NCI-H2227 (cell line): ENCODE measurements around the gene TRPM4.
"Not testable (repeated sequence)": the region's sequence is repeated elsewhere in the genome, so short reads cannot be mapped to it uniquely, and the experiment has no call there.

Experiments used
- DNase-seq: peaks from one replicate; lab custom pipeline; 2025; ENCODE audit not compliant: unreplicated experiment; lab: John Stamatoyannopoulos, UW

TRPM4 gene

DNA sequence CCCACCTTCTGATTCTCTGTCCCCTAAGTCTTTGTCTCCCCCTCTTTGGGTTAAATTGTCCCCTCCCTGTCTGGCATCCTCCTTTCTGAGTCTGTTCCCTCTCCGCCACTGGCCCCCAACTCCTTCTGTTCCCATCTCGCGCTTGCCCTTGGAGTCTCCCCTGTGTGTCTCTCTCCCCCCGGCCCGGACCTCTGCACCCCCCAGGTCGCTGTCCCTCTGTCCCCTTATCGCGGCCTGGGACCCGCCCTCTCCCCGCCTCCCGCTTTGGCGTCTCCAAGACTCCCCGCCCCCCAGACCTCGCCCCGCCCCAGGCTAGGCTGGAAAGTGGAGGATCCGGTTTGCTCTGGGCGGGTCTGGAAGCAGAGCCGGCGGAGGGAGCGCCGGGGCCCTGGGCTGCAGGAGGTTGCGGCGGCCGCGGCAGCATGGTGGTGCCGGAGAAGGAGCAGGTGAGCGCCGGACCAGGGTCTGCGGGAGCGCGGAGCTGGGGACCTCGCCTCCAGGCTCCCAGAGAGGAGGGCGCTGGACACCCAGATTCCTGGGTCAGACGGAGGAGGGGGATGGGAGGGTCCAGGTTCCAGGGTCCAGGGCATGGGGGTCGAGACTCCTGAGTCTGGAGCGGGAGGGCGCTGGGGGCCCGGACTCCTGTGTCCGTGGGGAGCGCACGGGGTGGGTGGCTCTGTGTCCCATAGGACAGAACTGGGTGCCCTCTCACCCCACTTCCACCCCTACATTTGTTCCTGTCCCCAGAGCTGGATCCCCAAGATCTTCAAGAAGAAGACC is at the start of gene TRPM4:
TRPM4 (plus strand) TSS at position 348 of the 780 bp plus-strand sequence; CDS start at position 423, 75 bp downstream.
- DNase-seq: peak; percentile 86

GRCh38 chr19:49109051-49109450 is 48.5 kb upstream of the TRPM4 start:
- no peak for DNase-seq

DNA sequence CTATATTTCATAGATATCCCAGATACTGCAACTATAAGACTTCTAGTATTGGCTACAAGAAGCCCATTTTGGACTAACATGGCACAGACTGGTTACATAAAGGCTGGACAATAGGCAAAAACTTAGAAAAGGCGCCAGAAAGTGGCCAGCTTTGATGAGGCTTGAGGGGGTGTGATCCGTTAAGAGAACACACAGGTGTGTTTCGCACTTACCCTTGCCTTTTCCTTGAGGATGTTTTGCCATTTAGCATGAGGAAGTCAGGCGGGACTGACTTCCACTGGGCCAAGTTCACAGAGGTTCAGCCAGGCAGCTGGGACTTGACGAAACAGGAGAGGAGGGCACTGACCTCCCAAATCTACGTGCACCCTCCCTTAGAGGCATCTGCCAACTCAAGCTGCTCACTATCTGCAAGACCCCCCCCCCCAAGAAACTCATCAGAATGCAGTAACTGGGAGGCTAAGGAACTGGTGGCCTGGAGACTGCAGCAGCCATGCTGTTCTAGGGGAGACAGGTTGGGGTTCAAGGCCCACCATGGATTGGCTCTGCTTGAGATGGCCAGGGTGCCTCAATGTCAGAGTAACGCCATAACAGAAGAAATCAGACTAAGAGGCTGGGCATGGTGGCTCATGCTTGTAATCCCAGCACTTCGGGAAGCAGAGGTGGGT is 47.9 kb upstream of the TRPM4 start:
- DNase-seq: no peak

DNA sequence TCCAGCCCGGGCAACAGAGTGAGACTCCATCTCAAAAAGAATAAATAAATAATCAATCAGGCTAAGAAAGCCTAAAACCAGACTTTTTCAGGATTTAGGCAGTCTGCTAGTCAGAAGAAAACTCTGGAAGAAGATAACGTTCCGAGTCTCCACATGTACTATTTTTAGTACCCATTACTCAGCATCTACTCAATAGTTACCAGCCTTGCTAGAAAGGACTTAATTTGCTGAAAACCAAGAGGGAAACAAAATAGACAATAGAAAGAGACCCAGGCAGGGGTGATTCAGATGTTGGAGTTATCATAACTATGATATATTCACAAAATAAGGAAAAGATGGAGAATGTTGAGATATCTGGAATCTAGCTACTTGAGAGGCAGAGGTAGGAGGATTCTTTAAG is 47.0 kb upstream of the TRPM4 start:
- DNase-seq: no peak

GRCh38 chr19:49111218-49111998 is 46.2 kb upstream of the TRPM4 start:
- DNase-seq: no peak

GRCh38 chr19:49113762-49114629 is 43.6 kb upstream of the TRPM4 start, which contains the start of gene LIN7B:
TSS of gene LIN7B (plus strand) at chr19:49114370. CDS start at chr19:49114405, 35 bp downstream.
- peak; percentile 57 for DNase-seq

DNA sequence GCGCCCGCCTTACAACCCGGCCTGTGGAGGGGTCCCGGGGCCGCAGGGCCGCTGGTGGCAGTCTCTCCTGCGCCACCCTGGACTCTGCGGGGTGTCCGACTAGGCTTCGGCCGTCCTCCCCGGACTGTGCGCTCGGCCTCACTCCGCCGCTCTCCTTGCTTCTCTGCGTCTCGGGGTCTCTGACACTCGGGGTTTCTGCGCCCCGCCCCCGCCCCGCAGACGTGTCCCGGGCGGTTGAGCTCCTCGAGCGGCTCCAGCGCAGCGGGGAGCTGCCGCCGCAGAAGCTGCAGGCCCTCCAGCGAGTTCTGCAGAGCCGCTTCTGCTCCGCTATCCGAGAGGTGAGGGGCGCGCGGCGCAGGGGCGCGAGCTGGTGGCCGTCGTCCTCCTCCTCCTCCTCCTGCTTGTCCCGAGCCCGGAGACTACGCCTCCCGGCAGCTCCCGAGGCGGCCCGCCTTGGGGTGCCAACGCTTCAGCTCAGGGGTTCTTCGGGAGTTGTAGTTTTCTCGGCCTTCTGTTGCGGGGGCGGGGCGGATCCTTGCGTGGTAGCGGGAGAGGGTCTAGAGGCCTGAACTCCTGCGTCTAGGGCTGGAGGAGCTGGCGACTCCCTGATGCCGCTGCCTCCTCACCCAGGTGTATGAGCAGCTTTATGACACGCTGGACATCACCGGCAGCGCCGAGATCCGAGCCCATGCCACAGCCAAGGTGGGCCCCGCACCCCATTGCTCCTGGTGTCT is 42.8 kb upstream of the TRPM4 start:
- peak; percentile 85 for DNase-seq

- DNase-seq: no peak
Observed at GRCh38 chr19:49116544-49116943, 41.0 kb upstream of the TRPM4 start.

DNA sequence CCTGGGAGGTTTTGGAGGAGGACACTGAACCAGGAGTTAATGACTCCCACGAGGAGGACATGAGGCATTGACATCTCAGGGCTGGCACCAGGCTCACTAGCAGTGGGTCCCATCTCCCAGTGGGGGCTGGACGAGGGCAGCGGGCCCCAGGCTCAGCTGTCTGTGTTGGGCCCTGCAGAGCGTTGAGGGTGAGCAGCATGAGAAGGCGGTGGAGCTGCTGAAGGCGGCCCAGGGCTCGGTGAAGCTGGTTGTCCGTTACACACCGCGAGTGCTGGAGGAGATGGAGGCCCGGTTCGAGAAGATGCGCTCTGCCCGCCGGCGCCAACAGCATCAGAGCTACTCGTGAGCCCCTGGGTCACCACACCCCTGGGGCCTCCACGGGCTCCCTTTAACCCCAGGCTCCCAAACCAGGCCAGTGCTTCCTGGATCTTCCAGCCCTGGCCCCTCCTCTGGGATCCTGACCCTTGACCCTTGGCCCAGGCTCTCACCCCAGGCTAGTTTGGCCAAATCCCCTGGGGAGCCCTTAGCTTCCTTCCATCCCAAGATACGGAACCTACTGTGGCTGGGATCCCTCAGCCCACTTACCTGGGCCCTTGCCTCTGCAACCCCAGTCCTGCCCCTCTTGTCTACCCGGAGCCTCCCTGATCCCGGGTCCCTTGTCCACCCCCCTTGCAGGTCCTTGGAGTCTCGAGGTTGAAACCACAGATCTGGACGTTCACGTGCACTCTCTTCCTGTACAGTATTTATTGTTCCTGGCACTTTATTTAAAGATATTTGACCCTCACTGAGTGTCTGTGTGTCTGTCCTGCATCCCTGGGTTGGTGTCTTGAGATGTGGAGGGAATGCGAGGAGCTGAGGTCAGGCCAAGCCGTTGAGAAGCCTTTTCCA is 39.7 kb upstream of the TRPM4 start:
- no peak for DNase-seq

DNA sequence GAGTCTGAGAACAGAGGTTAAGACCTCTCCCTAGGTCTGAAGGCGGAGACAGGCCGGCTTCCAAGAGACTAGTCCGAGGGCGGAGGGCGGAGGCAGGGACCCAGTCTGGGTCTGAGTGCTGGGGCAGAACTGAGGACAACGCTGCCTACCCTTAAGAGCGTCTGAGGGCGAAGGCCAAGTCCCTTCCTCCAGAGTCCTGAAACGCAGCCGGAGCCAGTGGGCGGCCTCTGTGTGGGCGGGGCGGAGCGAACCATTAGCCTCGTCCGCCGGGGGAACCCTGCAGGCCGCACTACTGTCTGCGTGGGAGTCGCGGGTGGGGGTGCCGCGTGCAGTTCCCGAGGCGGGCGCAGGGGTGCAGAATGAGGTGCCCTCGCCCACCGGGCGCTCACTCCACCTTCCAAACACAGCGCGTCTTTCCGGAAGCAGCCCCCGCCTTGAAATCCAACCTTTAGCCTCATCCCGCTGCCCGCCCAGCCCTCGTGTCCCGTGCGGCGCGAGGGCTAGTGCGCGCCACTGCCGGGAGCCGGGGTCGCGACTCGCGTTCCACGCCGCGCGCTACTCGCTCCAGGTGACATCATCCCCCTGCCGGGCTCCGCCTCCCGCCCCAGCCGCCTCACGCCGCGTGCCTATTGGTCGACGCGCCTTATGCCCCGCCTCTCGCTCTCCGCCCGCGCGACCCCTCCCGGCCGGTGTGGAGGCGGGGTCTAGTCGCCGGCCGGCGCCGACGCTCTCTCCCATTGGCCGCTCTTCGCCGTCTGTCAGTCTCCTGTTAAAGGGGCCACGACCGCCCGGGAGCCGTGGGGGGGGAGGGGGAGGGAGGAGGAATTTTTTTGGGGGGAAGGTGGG is 38.8 kb upstream of the TRPM4 start, which contains the start of gene C19orf73:
C19orf73 (minus strand) TSS at position 579 of the 846 bp plus-strand sequence; CDS start at position 458, 121 bp downstream.
- DNase-seq: peak; percentile 93

GRCh38 chr19:49119411-49120324 is 37.9 kb upstream of the TRPM4 start, which contains the start of gene PPFIA3:
TSS of gene PPFIA3 (plus strand) at chr19:49119544. CDS start at chr19:49127874, 8,330 bp downstream.
- DNase-seq: peak; percentile 53

DNA sequence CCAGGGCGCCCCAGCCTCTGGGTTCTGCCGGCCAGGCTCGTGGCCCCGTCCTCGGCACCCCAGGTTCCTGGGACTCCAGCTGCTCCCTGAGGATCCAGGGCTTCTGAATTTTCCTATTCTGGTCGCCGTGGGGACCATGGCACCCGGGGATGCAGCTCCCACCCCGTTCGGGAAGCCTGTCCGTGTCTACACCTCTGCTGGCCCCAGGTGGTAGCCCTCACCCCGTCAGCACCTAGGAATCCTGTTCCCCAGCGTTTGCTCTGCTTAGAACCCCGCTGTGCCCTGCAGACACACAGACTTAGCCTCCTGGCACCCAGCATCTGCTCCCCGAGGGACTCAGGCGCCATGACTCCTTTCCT is 37.3 kb upstream of the TRPM4 start:
- DNase-seq: no peak

GRCh38 chr19:49120868-49121267 is 36.7 kb upstream of the TRPM4 start:
- DNase-seq: no peak

DNA sequence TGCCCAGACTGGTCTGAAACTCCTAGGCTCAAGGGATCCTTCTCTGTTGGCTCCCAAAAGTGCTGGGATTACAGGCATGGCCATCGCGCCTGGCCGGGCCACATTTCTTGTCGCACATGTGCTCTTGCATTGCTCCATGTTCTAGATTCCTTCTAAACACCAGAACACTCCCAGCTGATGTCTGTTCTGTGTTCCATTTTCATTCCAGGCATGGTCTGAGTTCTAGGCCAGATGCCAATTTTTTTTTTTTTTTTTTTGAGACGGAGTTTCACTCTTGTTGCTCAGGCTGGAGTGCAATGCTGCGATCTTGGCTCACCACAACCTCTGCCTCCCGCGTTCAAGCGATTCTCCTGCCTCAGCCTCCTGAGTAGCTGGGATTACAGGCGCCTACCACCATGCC is 35.8 kb upstream of the TRPM4 start:
- DNase-seq: not testable (repeated sequence)

GRCh38 chr19:49123285-49123684 is 34.3 kb upstream of the TRPM4 start:
- not testable (repeated sequence) for DNase-seq

GRCh38 chr19:49125025-49125731 is 32.4 kb upstream of the TRPM4 start:
- DNase-seq: peak; percentile 49
